HL-60 (cell line): Measurements from ENCODE around the gene CEP89.

Source experiments
- DNase-seq, 2 experiments: peaks; one replicate each; pipeline ENCODE4 v3.0.0-alpha.2; 2010 to 2020; ENCODE audit warnings: low read depth in 1 of 2, low spot score in 1 of 2
- H3K27ac ChIP-seq: fragments of 250-450 bp; sonication (Bioruptor Pico); replicated peaks from 2 replicates; pipeline ENCODE4 v1.5.1; 2020; ENCODE audit warnings: mild to moderate bottlenecking, moderate library complexity
- H3K27me3 ChIP-seq: fragments of 250-450 bp; sonication (Bioruptor Pico); 2 replicates; pipeline ENCODE4 v1.5.1; 2021; ENCODE audit warnings: mild to moderate bottlenecking, moderate library complexity; ENCODE audit not compliant: insufficient read depth, poor library complexity, severe bottlenecking
- H3K4me3 ChIP-seq: replicated peaks from 2 replicates; pipeline ENCODE4 v1.5.1; 2011; ENCODE audit warnings: mild to moderate bottlenecking, control low read depth, low read length; ENCODE audit not compliant: insufficient read depth
- CTCF ChIP-seq: IDR thresholded peaks from one replicate; pipeline ENCODE4 v1.5.1; 2011; ENCODE audit warnings: low read length, control low read depth, inconsistent platforms; ENCODE audit not compliant: insufficient read depth
- GABPA ChIP-seq: IDR thresholded peaks from 2 replicates; pipeline ENCODE4 v1.6.1; 2012; ENCODE audit warnings: low read depth
- POLR2AphosphoS5 ChIP-seq: IDR thresholded peaks from 2 replicates; pipeline ENCODE4 v1.6.1; 2012; ENCODE audit warnings: low read depth
- REST ChIP-seq: IDR thresholded peaks from 2 replicates; pipeline ENCODE4 v1.6.1; 2012; ENCODE audit warnings: low read depth; ENCODE audit not compliant: insufficient replicate concordance
- SPI1 ChIP-seq: IDR thresholded peaks from 2 replicates; pipeline ENCODE4 v1.6.1; 2012; ENCODE audit warnings: low read depth, mild to moderate bottlenecking, borderline replicate concordance

The CEP89 gene

GRCh38 chr19:32935629-32936028 is 36.1 kb downstream of the CEP89 start:
- TF ChIP-seq GABPA, result no peak
- TF ChIP-seq SPI1, result no peak
- TF ChIP-seq REST, result no peak
- no peak for TF ChIP-seq CTCF
- no peak for TF ChIP-seq POLR2AphosphoS5
- no peak for DNase-seq

GRCh38 chr19:32933571-32933970 is 38.2 kb downstream of the CEP89 start:
- no peak for TF ChIP-seq SPI1
- no peak for TF ChIP-seq POLR2AphosphoS5
- no peak for TF ChIP-seq REST
- no peak for TF ChIP-seq GABPA
- TF ChIP-seq CTCF, result no peak
- Histone ChIP-seq H3K4me3 (no peak overlapping the region), H3K27me3 (no peaks in the 10 kb centered on the region), H3K27ac (no peak overlapping the region)
- no peak for DNase-seq

More at GRCh38 chr19:32935629-32936028, 36.1 kb downstream of the CEP89 start:
- Histone ChIP-seq H3K27me3 (no peaks in the 10 kb centered on the region), H3K27ac (no peak overlapping the region), H3K4me3 (no peak overlapping the region)

- DNase-seq, result no peak
- no peaks in the 10 kb centered on the region for H3K27me3 ChIP-seq
- H3K27ac ChIP-seq, result no peak overlapping the region
- H3K4me3 ChIP-seq, result no peak overlapping the region
- no peak for TF ChIP-seq CTCF
These were observed 41.2 kb downstream of the CEP89 start for GRCh38 chr19:32930567-32930966.

GRCh38 chr19:32928806-32929205 is 43.0 kb downstream of the CEP89 start:
- TF ChIP-seq CTCF (no peak), REST (no peak), GABPA (no peak), SPI1 (no peak), POLR2AphosphoS5 (no peak)
- Histone ChIP-seq H3K27me3 (no peaks in the 10 kb centered on the region), H3K4me3 (no peak overlapping the region), H3K27ac (no peak overlapping the region)
- no peak for DNase-seq
